T-cell (primary cell): ENCODE measurements around the gene NXT1. TPM values are rescaled to one million over a fixed set of nuclear protein-coding genes. Genes with fewer than 3 reads are reported as not detected.

ENCODE experiments used
- ATAC-seq, 4 experiments: fragments of 200-7000 bp in 3 of 4; fragments of 150-1000 bp in 1 of 4; cut with Tn5 transposase; replicated peaks in 1 of 4; 1 replicate in 3 of 4; 2 replicates in 1 of 4; pipeline ENCODE4 v1.10.0; 2021; ENCODE audit warnings: moderate library complexity in 3 of 4, mild to moderate bottlenecking in 2 of 4, moderate number of reproducible peaks in 1 of 4
- CTCF ChIA-PET, 2 donors: fragments of 300-600 bp; sonication (Branson Sonifier 250); formaldehyde crosslinking; loops; one replicate each; lab custom pipeline; 2022; ENCODE audit warnings: antibody characterized with exemption in 2 of 2; lab: Charles Lee
- POLR2A ChIA-PET, 2 donors: fragments of 300-600 bp; sonication (Branson Sonifier 250); formaldehyde crosslinking; loops; one replicate each; lab custom pipeline; 2022; ENCODE audit warnings: antibody characterized with exemption in 2 of 2; lab: Charles Lee
- DNase-seq, 35 experiments: peaks; one replicate each; pipeline versions ENCODE4 v3.0.0 to v3.0.0-alpha.2; 2013 to 2023
- H3K27ac ChIP-seq: one replicate; pipeline ENCODE4 v1.5.1; 2013; ENCODE audit warnings: low read length
- H3K27me3 ChIP-seq, 2 experiments: replicated peaks in 1 of 2; 1 replicate in 1 of 2; 2 replicates in 1 of 2; pipeline versions ENCODE4 v1.6.1 to v1.7.0; 2013; ENCODE audit warnings: low read length in 1 of 2, mixed read lengths in 1 of 2; ENCODE audit not compliant: control insufficient read depth in 2 of 2, insufficient read depth in 2 of 2; ENCODE audit errors: extremely low read depth in 1 of 2
- H3K36me3 ChIP-seq, 2 donors: 1 replicate in 1 of 2; 2 replicates in 1 of 2; pipeline versions ENCODE4 v1.6.1 to v1.7.0; 2013; ENCODE audit warnings: low read length in 1 of 2; ENCODE audit not compliant: control insufficient read depth in 2 of 2, insufficient read depth in 1 of 2; ENCODE audit errors: extremely low read depth in 1 of 2
- H3K4me1 ChIP-seq, 2 experiments: 1 replicate in 1 of 2; 2 replicates in 1 of 2; pipeline versions ENCODE4 v1.6.1 to v1.7.0; 2013; ENCODE audit warnings: low read length in 2 of 2, mixed read lengths in 1 of 2; ENCODE audit not compliant: insufficient read depth in 2 of 2, control insufficient read depth in 1 of 2; ENCODE audit errors: extremely low read depth in 1 of 2
- H3K4me3 ChIP-seq, 2 donors: 1 replicate in 1 of 2; 2 replicates in 1 of 2; pipeline versions ENCODE4 v1.5.1 to v1.7.0; 2013; ENCODE audit warnings: mild to moderate bottlenecking in 2 of 2, low read length in 1 of 2, moderate library complexity in 1 of 2; ENCODE audit not compliant: control insufficient read depth in 1 of 2; ENCODE audit errors: extremely low read depth in 1 of 2
- H3K9me3 ChIP-seq: 2 replicates; pipeline ENCODE4 v1.7.0; 2013
- H3K27ac Mint-ChIP-seq, 2 donors: one replicate each; pipeline ENCODE4 v1.8.0; 2020 to 2021; ENCODE audit warnings: mild to moderate bottlenecking in 2 of 2, mixed read lengths in 2 of 2
- H3K27me3 Mint-ChIP-seq, 2 donors: one replicate each; pipeline ENCODE4 v1.8.0; 2021 to 2022; ENCODE audit warnings: mixed read lengths in 2 of 2
- H3K36me3 Mint-ChIP-seq: one replicate; pipeline ENCODE4 v1.8.0; 2021; ENCODE audit warnings: mixed read lengths
- H3K4me1 Mint-ChIP-seq, 3 donors: one replicate each; pipeline ENCODE4 v1.8.0; 2020 to 2022; ENCODE audit warnings: mixed read lengths in 3 of 3, mild to moderate bottlenecking in 1 of 3
- H3K4me3 Mint-ChIP-seq, 3 donors: one replicate each; pipeline ENCODE4 v1.8.0; 2020 to 2022; ENCODE audit warnings: mild to moderate bottlenecking in 3 of 3, mixed read lengths in 3 of 3, moderate library complexity in 3 of 3
- H3K9me3 Mint-ChIP-seq, 3 donors: one replicate each; pipeline ENCODE4 v1.8.0; 2020 to 2022; ENCODE audit warnings: mixed read lengths in 3 of 3
- WGBS: methylation state at CpG from one replicate; pipeline ENCODE4 v1.1.5; 2013; ENCODE audit warnings: missing lambda C conversion rate; ENCODE audit not compliant: insufficient coverage; 5-methylcytosine and 5-hydroxymethylcytosine counted together
- total RNA-seq, 35 experiments: library from RNA in 6 of 35; stranded (reverse) in 6 of 35; fragments of 120-200 nt in 1 of 35; gene quantifications; one replicate each; pipeline versions ENCODE4 v1.2.1 to v1.2.4 and lab custom pipeline; 2013 to 2026

Gene NXT1
- total RNA-seq, 5 donors from 2014 or later (not counting 1 experiment from before 2014, with no cell fraction given) = 22.1 to 60.0 (median 24.4) TPM

- H3K36me3 ChIP-seq = no peaks in the 10 kb centered on the region
- H3K4me3 ChIP-seq = no peak overlapping the region
- no peaks in the 10 kb centered on the region for H3K4me1 ChIP-seq
- H3K27ac ChIP-seq = no peak overlapping the region
- Mint-ChIP-seq H3K36me3 (no peaks in the 10 kb centered on the region), H3K9me3 (no peaks in the 10 kb centered on the region), H3K4me1 (peaks cover 0 to 5% (median 0%) of the 10 kb centered on the region in 3 donors), H3K27ac (no peak overlapping the region), H3K4me3 (no peak overlapping the region), H3K27me3 (no peaks in the 10 kb centered on the region)
- H3K9me3 ChIP-seq = no peaks in the 10 kb centered on the region
- no peak for ATAC-seq
- ChIA-PET POLR2A (no interaction called here), CTCF (no interaction called here)
- peaks cover 0 to 7% of the 10 kb centered on the region in 2 experiments for H3K27me3 ChIP-seq
- DNase-seq = no peak
- WGBS = 100% methylated on average over 2 of the region's 5 CpGs
Observed at GRCh38 chr20:23335521-23335920, 15.1 kb upstream of the NXT1 start.

DNA sequence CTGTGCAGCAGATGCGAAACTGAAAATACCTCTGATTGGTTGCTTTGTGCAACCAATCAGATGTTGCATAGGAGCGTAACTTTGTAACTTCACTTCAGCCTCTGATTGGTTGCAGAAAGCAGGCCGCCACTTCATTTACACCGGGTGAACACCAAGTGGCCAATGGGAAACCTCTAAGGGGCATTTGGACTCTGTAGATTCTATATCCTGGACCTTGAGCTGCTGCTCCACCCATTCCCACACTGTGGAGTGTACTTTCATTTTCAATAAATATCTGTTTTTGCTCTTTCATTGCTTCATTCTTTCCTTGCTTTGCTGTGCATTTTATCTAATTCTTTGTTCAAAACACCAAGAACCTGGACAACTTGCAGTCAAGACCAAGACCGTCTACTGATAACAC, 14.1 kb upstream of the NXT1 start:
- ATAC-seq (no peak), DNase-seq (no peak)
- H3K27ac Mint-ChIP-seq = no peak overlapping the region
- ChIA-PET CTCF (no interaction called here), POLR2A (no interaction called here)
- Histone ChIP-seq H3K36me3 (no peaks in the 10 kb centered on the region), H3K27me3 (peaks cover 0 to 7% of the 10 kb centered on the region in 2 experiments), H3K9me3 (no peaks in the 10 kb centered on the region), H3K27ac (no peak overlapping the region), H3K4me3 (no peak overlapping the region), H3K4me1 (no peaks in the 10 kb centered on the region)
- no peaks in the 10 kb centered on the region for H3K27me3 Mint-ChIP-seq
- H3K4me3 Mint-ChIP-seq = no peak overlapping the region
- H3K36me3 Mint-ChIP-seq = no peaks in the 10 kb centered on the region
- WGBS = 90% methylated on average over 4 of the region's 5 CpGs
- no peaks in the 10 kb centered on the region for H3K9me3 Mint-ChIP-seq
- H3K4me1 Mint-ChIP-seq = peaks cover 0 to 5% (median 0%) of the 10 kb centered on the region in 3 donors

DNA sequence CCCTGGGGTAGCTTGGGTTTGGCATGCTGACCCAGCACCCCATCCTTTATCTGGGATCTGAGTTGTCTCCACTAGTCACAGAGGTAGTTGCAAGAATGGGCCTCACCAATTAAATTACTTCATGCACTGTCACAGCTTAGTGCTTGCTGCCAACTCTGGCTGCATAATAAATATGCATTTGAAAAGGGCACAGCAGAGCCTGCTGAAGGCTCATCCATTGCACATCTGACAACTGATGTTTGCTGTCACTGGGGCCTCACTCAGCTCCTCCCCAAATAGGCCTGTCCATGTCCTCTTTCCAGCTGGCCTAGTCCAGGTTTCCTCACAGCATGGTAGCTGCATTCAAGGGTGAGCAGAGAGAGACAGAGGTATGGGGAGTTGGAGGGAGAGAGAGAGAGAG, 13.3 kb upstream of the NXT1 start:
- Mint-ChIP-seq H3K4me1 (peaks cover 0 to 5% (median 0%) of the 10 kb centered on the region in 3 donors), H3K4me3 (no peak overlapping the region), H3K36me3 (no peaks in the 10 kb centered on the region), H3K9me3 (no peaks in the 10 kb centered on the region), H3K27me3 (peaks cover 0 to 4% of the 10 kb centered on the region in 2 donors), H3K27ac (no peak overlapping the region)
- ChIA-PET CTCF (no interaction called here), POLR2A (no interaction called here)
- no peak for DNase-seq
- H3K36me3 ChIP-seq = no peaks in the 10 kb centered on the region
- no peak overlapping the region for H3K4me3 ChIP-seq
- no peaks in the 10 kb centered on the region for H3K9me3 ChIP-seq
- no peak overlapping the region for H3K27ac ChIP-seq
- ATAC-seq = no peak
- no peaks in the 10 kb centered on the region for H3K4me1 ChIP-seq
- peaks cover 0 to 9% of the 10 kb centered on the region in 2 experiments for H3K27me3 ChIP-seq

- H3K27me3 ChIP-seq = peaks cover 0 to 9% of the 10 kb centered on the region in 2 experiments
- WGBS = 85% methylated on average over 13 of the region's 13 CpGs
- ATAC-seq = no peak
- ChIA-PET CTCF (interaction anchor here in 1 of 2 donors (1.6 kb wide), 1 partner anchor 649 kb away, joined by 5 read pairs; no protein-coding TSS in a partner anchor), POLR2A (interaction anchor here (1.0 to 1.1 kb wide), 2 partner anchors 10 to 67 kb away, joined by 3 to 4 read pairs; no protein-coding TSS in a partner anchor)
- no peaks in the 10 kb centered on the region for H3K4me1 Mint-ChIP-seq
- H3K27ac Mint-ChIP-seq = no peak overlapping the region
- peaks cover 0 to 4% of the 10 kb centered on the region in 2 donors for H3K27me3 Mint-ChIP-seq
- no peak overlapping the region for H3K4me3 Mint-ChIP-seq
- DNase-seq = no peak
- no peaks in the 10 kb centered on the region for H3K9me3 Mint-ChIP-seq
- no peak overlapping the region for H3K4me3 ChIP-seq
- H3K36me3 ChIP-seq = no peaks in the 10 kb centered on the region
- H3K27ac ChIP-seq = no peak overlapping the region
- no peaks in the 10 kb centered on the region for H3K4me1 ChIP-seq
- H3K9me3 ChIP-seq = no peaks in the 10 kb centered on the region
- H3K36me3 Mint-ChIP-seq = no peaks in the 10 kb centered on the region
Observed at GRCh38 chr20:23339986-23340385, 10.6 kb upstream of the NXT1 start.

DNA sequence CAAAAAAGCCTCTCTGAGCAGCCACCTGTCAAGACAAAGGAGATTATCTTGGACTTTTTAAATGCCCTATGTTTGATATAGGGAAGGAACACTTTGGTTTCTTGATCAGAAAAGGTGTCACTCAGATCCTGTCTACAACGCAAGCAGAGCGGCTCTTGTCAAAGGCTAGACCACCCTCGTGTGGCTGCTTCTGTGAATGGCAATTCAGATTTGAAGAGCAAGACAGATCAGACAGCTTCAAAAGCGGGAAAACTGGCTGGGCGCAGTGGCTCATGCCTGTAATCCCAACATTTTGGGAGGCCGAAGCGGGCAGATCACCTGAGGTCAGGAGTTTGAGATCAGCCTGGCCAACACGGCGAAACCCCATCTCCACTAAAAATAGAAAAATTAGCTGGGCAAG, 10.1 kb upstream of the NXT1 start:
- no peaks in the 10 kb centered on the region for H3K36me3 ChIP-seq
- POLR2A ChIA-PET = interaction anchor here (0.5 to 1.0 kb wide), 2 partner anchors 9 to 103 kb away, joined by 3 to 4 read pairs; no protein-coding TSS in a partner anchor
- H3K4me3 Mint-ChIP-seq = no peak overlapping the region

GRCh38 chr20:23341073-23341472, 9.5 kb upstream of the NXT1 start:
- DNase-seq (no peak), ATAC-seq (no peak)
- no peaks in the 10 kb centered on the region for H3K4me1 ChIP-seq
- no peak overlapping the region for H3K27ac Mint-ChIP-seq
- H3K4me3 ChIP-seq = no peak overlapping the region
- no peaks in the 10 kb centered on the region for H3K9me3 Mint-ChIP-seq
- POLR2A ChIA-PET = interaction anchor here (0.5 to 1.0 kb wide), 5 partner anchors 8 to 1794 kb away, joined by 3 to 5 read pairs (median 4); no protein-coding TSS in a partner anchor
- no peaks in the 10 kb centered on the region for H3K36me3 ChIP-seq
- H3K4me1 Mint-ChIP-seq = no peaks in the 10 kb centered on the region
- H3K27me3 Mint-ChIP-seq = peaks cover 0 to 4% of the 10 kb centered on the region in 2 donors
- peaks cover 0 to 9% of the 10 kb centered on the region in 2 experiments for H3K27me3 ChIP-seq
- H3K36me3 Mint-ChIP-seq = no peaks in the 10 kb centered on the region
- CTCF ChIA-PET = interaction anchor here (0.6 to 1.6 kb wide), 5 partner anchors 9 to 1772 kb away, joined by 3 to 12 read pairs (median 4); no protein-coding TSS in a partner anchor
- H3K4me3 Mint-ChIP-seq = no peak overlapping the region
- H3K27ac ChIP-seq = no peak overlapping the region
- 83% methylated on average over 1 of the region's 2 CpGs for WGBS
- H3K9me3 ChIP-seq = no peaks in the 10 kb centered on the region

More for the DNA sequence above, 10.1 kb upstream of the NXT1 start:
- CTCF ChIA-PET = interaction anchor here (0.7 to 1.6 kb wide), 3 partner anchors 9 to 650 kb away, joined by 3 to 12 read pairs (median 7); no protein-coding TSS in a partner anchor
- Histone ChIP-seq H3K9me3 (no peaks in the 10 kb centered on the region), H3K4me1 (no peaks in the 10 kb centered on the region), H3K27ac (no peak overlapping the region), H3K27me3 (peaks cover 0 to 9% of the 10 kb centered on the region in 2 experiments), H3K4me3 (no peak overlapping the region)
- no peak overlapping the region for H3K27ac Mint-ChIP-seq
- H3K36me3 Mint-ChIP-seq = no peaks in the 10 kb centered on the region
- ATAC-seq (peak in 2 of 4 experiments; percentile 43 to 47), DNase-seq (peak in 10 of 35 experiments; percentile 11 to 45 (median 17))
- no peaks in the 10 kb centered on the region for H3K9me3 Mint-ChIP-seq
- no peaks in the 10 kb centered on the region for H3K4me1 Mint-ChIP-seq
- WGBS = 41% methylated on average over 4 of the region's 9 CpGs
- H3K27me3 Mint-ChIP-seq = peaks cover 0 to 4% of the 10 kb centered on the region in 2 donors
